Bronchial epithelial cell (primary cell): ENCODE data around the gene FBXO42. TPM values are rescaled to one million over a fixed set of nuclear protein-coding genes. Genes with fewer than 3 reads are reported as not detected.

Experiments
- DNase-seq: peaks from one replicate; pipeline ENCODE4 v3.0.0-alpha.2; 2010; ENCODE audit warnings: low read depth
- FAIRE-seq: peaks from 2 replicates; lab custom pipeline; 2011; peaks lifted over from hg19 to GRCh38; lab: Jason Lieb, UNC
- H3K27me3 ChIP-seq: 2 replicates; pipeline ENCODE4 v1.5.1; 2011; ENCODE audit warnings: low read length; ENCODE audit not compliant: control insufficient read depth, insufficient read depth
- H3K36me3 ChIP-seq: 2 replicates; pipeline ENCODE4 v1.5.1; 2011; ENCODE audit warnings: low read length; ENCODE audit not compliant: control insufficient read depth, insufficient read depth
- H3K4me3 ChIP-seq: 2 replicates; pipeline ENCODE4 v1.5.1; 2011; ENCODE audit warnings: mild to moderate bottlenecking, low read depth, low read length, control low read depth
- CTCF ChIP-seq: IDR thresholded peaks from 2 replicates; pipeline ENCODE4 v1.5.1; 2011; ENCODE audit warnings: mild to moderate bottlenecking, moderate library complexity, low read length, control low read depth, inconsistent platforms; ENCODE audit not compliant: insufficient read depth, severe bottlenecking
- total RNA-seq: library from RNA; depleted of rRNA; stranded (reverse); fragments of >200 nt; gene quantifications from 2 replicates; pipeline ENCODE4 v1.2.1, GENCODE V29; 2014

Gene FBXO42
- total RNA-seq, 1 donor from 2014 or later = 10.8 TPM

DNA sequence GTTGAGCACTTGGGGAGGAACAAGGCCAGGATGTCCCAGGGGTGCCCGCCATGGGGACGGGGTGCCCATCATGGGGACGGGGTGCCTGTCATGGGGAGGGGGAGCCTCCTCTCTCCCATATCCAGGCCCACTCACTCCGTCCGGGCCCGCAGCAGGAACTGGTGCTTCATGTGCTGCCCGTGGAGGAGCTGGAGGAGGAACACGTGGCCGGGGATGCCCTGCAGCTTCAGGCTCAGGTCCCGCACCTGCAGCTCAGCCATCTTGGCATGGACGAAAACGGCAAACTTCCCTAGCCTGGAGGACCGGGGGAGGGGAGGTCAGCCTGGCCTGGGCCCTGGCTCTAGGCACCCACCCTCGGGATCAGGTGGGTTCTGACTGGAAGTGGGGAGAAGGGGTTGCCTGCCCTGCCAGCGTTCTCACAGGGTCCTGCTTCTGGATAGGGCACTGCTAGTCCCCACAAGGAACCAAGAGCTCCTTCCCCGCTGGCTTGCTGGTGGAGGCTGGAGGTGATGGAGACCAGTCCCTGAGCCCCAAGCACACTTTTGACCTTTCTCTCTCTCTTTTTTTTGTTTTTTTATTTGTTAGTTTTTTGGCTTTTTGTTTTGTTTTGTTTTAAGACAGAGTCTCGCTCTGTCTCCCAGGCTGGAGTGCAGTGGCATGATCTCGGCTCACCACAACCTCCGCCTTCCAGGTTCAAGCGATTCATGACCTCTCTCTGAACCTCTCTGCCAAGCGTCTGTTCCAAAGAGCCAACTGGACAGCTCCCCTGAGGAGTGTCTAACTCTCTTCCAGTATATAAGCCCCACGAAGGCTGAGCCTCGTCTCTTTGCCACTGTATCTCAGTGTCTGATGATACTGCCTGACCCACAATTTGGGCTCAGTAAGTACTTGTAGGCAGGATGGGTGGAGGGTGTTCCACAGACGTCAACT, 149.7 kb downstream of the FBXO42 start:
- no peak overlapping the region for H3K4me3 ChIP-seq
- FAIRE-seq (no peak), DNase-seq (no peak)
- peaks cover 3% of the 10 kb centered on the region for H3K36me3 ChIP-seq
- H3K27me3 ChIP-seq = no peaks in the 10 kb centered on the region
- TF ChIP-seq CTCF = no peak

GRCh38 chr1:16199700-16200099, 152.6 kb downstream of the FBXO42 start:
- Histone ChIP-seq H3K36me3 (peaks cover 3% of the 10 kb centered on the region), H3K4me3 (no peak overlapping the region), H3K27me3 (no peaks in the 10 kb centered on the region)
- DNase-seq (no peak), FAIRE-seq (no peak)
- TF ChIP-seq CTCF = no peak

DNA sequence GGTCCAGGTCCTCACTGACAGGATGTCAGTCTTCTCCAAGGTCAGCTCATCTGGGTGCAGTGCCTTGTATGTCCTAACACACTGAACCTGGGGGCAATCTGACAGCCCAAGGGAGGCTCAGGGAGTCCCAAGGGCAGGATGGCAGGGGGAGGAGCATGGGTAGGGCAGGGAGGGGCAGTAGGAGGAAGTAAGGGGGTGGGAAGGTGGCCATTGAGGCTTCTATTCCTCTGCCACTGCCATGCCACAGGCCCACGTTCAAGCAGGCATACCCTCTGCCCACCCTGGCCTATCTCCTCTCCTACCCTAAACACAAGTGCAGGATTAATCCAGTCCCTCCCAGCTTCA, 153.2 kb downstream of the FBXO42 start:
- no peak overlapping the region for H3K4me3 ChIP-seq
- H3K36me3 ChIP-seq = peaks cover 1% of the 10 kb centered on the region
- DNase-seq (no peak), FAIRE-seq (no peak)
- H3K27me3 ChIP-seq = no peaks in the 10 kb centered on the region
- TF ChIP-seq CTCF = no peak

- TF ChIP-seq CTCF = no peak
- H3K27me3 ChIP-seq = no peaks in the 10 kb centered on the region
- DNase-seq = no peak
- H3K36me3 ChIP-seq = peaks cover 1% of the 10 kb centered on the region
- H3K4me3 ChIP-seq = no peak overlapping the region
- no peak for FAIRE-seq
Measured at GRCh38 chr1:16198444-16199156, 153.7 kb downstream of the FBXO42 start.

- DNase-seq = no peak
- H3K27me3 ChIP-seq = no peaks in the 10 kb centered on the region
- no peak for TF ChIP-seq CTCF
- H3K4me3 ChIP-seq = no peak overlapping the region
- H3K36me3 ChIP-seq = peaks cover 1% of the 10 kb centered on the region
- no peak for FAIRE-seq
Measured at GRCh38 chr1:16196874-16197273, 155.4 kb downstream of the FBXO42 start.

Other genes starting within 250 kb of the FBXO42 start
- 117 and 144 TPM in 2 replicates for gene EPHA2, start 196.4 kb downstream of the FBXO42 start, total RNA-seq
- gene ARHGEF19, start 139.8 kb downstream of the FBXO42 start, total RNA-seq = 3.2 and 6.1 TPM in 2 replicates
- 5.8 and 14.5 TPM in 2 replicates for gene CPLANE2, start 115.3 kb downstream of the FBXO42 start, total RNA-seq
- gene SZRD1, start 14.8 kb upstream of the FBXO42 start, total RNA-seq = 10.8 and 18.1 TPM in 2 replicates
- not detected in 2 replicates for gene SPATA21, start 84.9 kb upstream of the FBXO42 start, total RNA-seq
- 84.1 and 87.7 TPM in 2 replicates for gene NECAP2, start 88.2 kb upstream of the FBXO42 start, total RNA-seq
- 2,323 and 5,262 TPM in 2 replicates for gene RNU1-1, start 161.8 kb upstream of the FBXO42 start, total RNA-seq